ENCODE data around the gene ZNF414.

DNA sequence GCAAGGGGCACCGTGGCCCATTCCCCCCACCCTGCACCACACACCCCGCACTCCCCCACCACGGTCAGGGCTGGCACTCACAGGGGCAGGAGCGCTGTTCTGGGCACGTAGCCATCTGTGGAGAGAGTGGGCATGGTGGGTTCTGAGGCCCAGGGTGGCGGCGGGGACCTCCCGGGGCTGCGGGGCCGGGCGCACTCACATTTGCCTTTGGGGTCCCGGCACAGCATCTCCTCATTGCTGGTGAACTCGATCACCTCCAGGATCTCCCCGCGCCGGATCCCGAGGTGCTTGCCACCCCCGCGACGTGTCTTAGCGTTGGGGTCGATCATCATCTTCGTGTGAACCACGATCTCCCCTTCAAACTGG is 23.6 kb downstream of the ZNF414 start:
- TF ChIP-seq, protein P1, sequence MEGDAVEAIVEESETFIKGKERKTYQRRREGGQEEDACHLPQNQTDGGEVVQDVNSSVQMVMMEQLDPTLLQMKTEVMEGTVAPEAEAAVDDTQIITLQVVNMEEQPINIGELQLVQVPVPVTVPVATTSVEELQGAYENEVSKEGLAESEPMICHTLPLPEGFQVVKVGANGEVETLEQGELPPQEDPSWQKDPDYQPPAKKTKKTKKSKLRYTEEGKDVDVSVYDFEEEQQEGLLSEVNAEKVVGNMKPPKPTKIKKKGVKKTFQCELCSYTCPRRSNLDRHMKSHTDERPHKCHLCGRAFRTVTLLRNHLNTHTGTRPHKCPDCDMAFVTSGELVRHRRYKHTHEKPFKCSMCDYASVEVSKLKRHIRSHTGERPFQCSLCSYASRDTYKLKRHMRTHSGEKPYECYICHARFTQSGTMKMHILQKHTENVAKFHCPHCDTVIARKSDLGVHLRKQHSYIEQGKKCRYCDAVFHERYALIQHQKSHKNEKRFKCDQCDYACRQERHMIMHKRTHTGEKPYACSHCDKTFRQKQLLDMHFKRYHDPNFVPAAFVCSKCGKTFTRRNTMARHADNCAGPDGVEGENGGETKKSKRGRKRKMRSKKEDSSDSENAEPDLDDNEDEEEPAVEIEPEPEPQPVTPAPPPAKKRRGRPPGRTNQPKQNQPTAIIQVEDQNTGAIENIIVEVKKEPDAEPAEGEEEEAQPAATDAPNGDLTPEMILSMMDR (IDR thresholded peaks at IDR 0.05; ENCODE audit: low read length), result no peak
- TF ChIP-seq EZH2phosphoT487 (IDR thresholded peaks at IDR 0.05; ENCODE audit: low read length) (no peak), EZH2 (optimal IDR thresholded peaks at IDR 0.05; ENCODE audit: low read depth, low read length) (no peak)

Measured in MM.1S (cell line).